ENCODE measurements around the gene COL15A1. TPM values are rescaled to one million over a fixed set of nuclear protein-coding genes. Genes with fewer than 3 reads are reported as not detected.

Gene COL15A1
- total RNA-seq, 1 experiment from 2014 or later: not detected

Other genes starting within 250 kb of the COL15A1 start
- 0.09 and 0.61 TPM in 2 replicates for gene GABBR2, start 235.0 kb upstream of the COL15A1 start, total RNA-seq (2014; rRNA removed; shearing (Covaris generic); ENCODE audit: low replicate concordance)
- 60.9 and 106 TPM in 2 replicates for gene ANKS6, start 147.4 kb upstream of the COL15A1 start, total RNA-seq (2014; rRNA removed; shearing (Covaris generic); ENCODE audit: low replicate concordance)
- gene GALNT12, start 136.2 kb upstream of the COL15A1 start, total RNA-seq (2014; rRNA removed; shearing (Covaris generic); ENCODE audit: low replicate concordance): 75.9 and 110 TPM in 2 replicates
- 6.9 and 8.1 TPM in 2 replicates for gene TGFBR1, start 161.2 kb downstream of the COL15A1 start, total RNA-seq (2014; rRNA removed; shearing (Covaris generic); ENCODE audit: low replicate concordance)

Measured in Caki2 (cell line).